ENCODE results near the gene LCN12. TPM values are rescaled to one million over a fixed set of nuclear protein-coding genes. Genes with fewer than 3 reads are reported as not detected.

LCN12 gene
- total RNA-seq, 1 experiment from 2014 or later: 0.55 TPM

DNA sequence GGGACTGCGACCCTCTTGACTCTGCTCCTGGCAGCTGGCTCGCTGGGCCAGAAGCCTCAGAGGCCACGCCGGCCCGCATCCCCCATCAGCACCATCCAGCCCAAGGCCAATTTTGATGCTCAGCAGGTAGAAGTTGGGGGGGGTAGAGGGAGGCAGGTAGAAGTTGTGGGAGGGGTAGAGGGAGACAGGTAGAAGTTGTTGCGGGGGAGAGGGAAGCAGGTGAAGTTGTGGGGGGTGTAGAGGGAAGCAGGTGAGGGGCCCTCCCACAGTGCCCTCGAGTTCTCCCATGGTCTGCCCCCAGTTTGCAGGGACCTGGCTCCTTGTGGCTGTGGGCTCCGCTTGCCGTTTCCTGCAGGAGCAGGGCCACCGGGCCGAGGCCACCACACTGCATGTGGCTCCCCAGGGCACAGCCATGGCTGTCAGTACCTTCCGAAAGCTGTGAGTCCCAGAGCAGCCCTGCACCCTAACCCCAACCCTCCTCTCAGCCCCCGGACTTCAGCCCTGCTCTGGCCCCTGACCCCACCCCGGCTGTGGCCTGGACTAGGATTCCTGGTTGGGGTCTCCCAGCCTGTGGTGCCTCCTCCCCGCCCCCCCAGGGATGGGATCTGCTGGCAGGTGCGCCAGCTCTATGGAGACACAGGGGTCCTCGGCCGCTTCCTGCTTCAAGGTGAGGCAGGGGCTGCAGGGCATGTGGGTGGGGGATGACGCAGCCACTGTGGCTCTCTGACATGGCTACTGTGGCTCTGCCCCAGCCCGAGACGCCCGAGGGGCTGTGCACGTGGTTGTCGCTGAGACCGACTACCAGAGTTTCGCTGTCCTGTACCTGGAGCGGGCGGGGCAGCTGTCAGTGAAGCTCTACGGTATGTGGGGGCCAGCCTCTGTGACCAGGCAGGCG, 6.5 kb upstream of the LCN12 start:
- TF ChIP-seq, protein P1, sequence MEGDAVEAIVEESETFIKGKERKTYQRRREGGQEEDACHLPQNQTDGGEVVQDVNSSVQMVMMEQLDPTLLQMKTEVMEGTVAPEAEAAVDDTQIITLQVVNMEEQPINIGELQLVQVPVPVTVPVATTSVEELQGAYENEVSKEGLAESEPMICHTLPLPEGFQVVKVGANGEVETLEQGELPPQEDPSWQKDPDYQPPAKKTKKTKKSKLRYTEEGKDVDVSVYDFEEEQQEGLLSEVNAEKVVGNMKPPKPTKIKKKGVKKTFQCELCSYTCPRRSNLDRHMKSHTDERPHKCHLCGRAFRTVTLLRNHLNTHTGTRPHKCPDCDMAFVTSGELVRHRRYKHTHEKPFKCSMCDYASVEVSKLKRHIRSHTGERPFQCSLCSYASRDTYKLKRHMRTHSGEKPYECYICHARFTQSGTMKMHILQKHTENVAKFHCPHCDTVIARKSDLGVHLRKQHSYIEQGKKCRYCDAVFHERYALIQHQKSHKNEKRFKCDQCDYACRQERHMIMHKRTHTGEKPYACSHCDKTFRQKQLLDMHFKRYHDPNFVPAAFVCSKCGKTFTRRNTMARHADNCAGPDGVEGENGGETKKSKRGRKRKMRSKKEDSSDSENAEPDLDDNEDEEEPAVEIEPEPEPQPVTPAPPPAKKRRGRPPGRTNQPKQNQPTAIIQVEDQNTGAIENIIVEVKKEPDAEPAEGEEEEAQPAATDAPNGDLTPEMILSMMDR (conservative IDR thresholded peaks at IDR 0.05; ENCODE audit: low read depth, low read length): no peak
- TF ChIP-seq EZH2phosphoT487 (IDR thresholded peaks at IDR 0.05; ENCODE audit: borderline replicate concordance, low read length): no peak
- TF ChIP-seq EZH2 (IDR thresholded peaks at IDR 0.05; ENCODE audit: low read length, unreplicated experiment): no peak
- BruUV-seq (replicated peaks): no TSS peak
- no peak overlapping the region for H3K4me3 ChIP-seq (ENCODE audit: low read length)
- H3F3A ChIP-seq (ENCODE audit: low read length, unreplicated experiment): no peaks in the 10 kb centered on the region
- H4K20me1 ChIP-seq (ENCODE audit: low read length): no peaks in the 10 kb centered on the region
- intact Hi-C loops (cut with micrococcal nuclease): loop anchor here (2.0 kb wide), 1 partner anchor 59 kb away; the partner anchor contains the start of gene TRAF2
- H3K9ac ChIP-seq (ENCODE audit: low read length): no peak overlapping the region
- DNase-seq (no peak), ATAC-seq (no peak)
- POLR2A ChIA-PET (ENCODE audit: unreplicated experiment): no interaction called here
- no peaks in the 10 kb centered on the region for H3K9me3 ChIP-seq (ENCODE audit: low read length)
- no peaks in the 10 kb centered on the region; the same call in 1 of the 2 replicates for H3K36me3 ChIP-seq (ENCODE audit: low read depth, low read length)
- CTCF ChIA-PET: no interaction called here
- no peak overlapping the region for H3K27ac ChIP-seq (ENCODE audit: low read length)
- no peak overlapping the region for H3K4me2 ChIP-seq (ENCODE audit: low read length)
- H3K27me3 ChIP-seq (ENCODE audit: low read length): no peaks in the 10 kb centered on the region
- H2AFZ ChIP-seq (ENCODE audit: low read length): no peak overlapping the region
- peaks cover 26% of the 10 kb centered on the region for H3K79me2 ChIP-seq (ENCODE audit: low read length)
- no peaks in the 10 kb centered on the region for H3K9me2 ChIP-seq (replicated peaks; ENCODE audit: low read length)
- H3K4me1 ChIP-seq (ENCODE audit: insufficient read depth, low read length): peaks cover 15% of the 10 kb centered on the region

DNA sequence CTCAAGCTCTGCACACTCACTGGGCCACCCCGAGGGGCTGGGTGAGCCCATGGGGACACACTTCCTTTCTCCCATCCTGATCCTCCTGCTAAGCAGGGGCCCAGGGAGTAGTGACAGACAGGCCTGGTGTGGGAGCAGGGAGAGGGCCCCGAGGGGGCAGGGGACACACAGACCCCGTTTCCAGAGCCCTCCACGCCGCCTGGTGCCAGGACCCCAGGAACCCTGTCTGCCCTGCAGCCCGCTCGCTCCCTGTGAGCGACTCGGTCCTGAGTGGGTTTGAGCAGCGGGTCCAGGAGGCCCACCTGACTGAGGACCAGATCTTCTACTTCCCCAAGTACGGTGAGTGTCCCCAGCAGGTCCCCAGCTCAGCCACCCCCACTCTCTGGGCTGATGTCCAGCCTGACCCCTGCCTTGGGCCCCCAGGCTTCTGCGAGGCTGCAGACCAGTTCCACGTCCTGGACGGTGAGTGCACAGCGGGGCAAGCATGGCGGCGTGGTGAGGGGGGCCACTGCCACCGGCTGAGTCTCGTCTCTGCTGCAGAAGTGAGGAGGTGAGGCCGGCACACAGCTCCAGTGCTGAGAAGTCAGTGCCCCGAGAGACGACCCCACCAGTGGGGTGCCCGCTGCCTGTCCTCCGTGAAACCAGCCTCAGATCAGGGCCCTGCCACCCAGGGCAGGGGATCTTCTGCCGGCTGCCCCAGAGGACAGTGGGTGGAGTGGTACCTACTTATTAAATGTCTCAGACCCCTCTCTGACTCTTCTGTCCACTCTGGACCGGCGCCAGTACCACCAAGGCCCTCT, 5.6 kb upstream of the LCN12 start:
- TF ChIP-seq, protein P1 (conservative IDR thresholded peaks at IDR 0.05; ENCODE audit: low read depth, low read length): no peak
- TF ChIP-seq EZH2phosphoT487 (IDR thresholded peaks at IDR 0.05; ENCODE audit: borderline replicate concordance, low read length) (no peak), EZH2 (IDR thresholded peaks at IDR 0.05; ENCODE audit: low read length, unreplicated experiment) (no peak)
- H3K4me2 ChIP-seq (ENCODE audit: low read length): no peak overlapping the region
- H3K4me3 ChIP-seq (ENCODE audit: low read length): no peak overlapping the region
- DNase-seq (no peak), ATAC-seq (no peak)
- no TSS peak for BruUV-seq (replicated peaks)
- no peak overlapping the region for H2AFZ ChIP-seq (ENCODE audit: low read length)
- H3K79me2 ChIP-seq (ENCODE audit: low read length): peaks cover 26% of the 10 kb centered on the region
- H3F3A ChIP-seq (ENCODE audit: low read length, unreplicated experiment): no peaks in the 10 kb centered on the region
- no peak overlapping the region for H3K9ac ChIP-seq (ENCODE audit: low read length)
- peaks cover 16% of the 10 kb centered on the region for H3K4me1 ChIP-seq (ENCODE audit: insufficient read depth, low read length)
- no peaks in the 10 kb centered on the region for H4K20me1 ChIP-seq (ENCODE audit: low read length)
- H3K9me3 ChIP-seq (ENCODE audit: low read length): no peaks in the 10 kb centered on the region
- no peaks in the 10 kb centered on the region for H3K27me3 ChIP-seq (ENCODE audit: low read length)
- H3K27ac ChIP-seq (ENCODE audit: low read length): no peak overlapping the region
- intact Hi-C loops (cut with micrococcal nuclease): no loop called here
- POLR2A ChIA-PET (ENCODE audit: unreplicated experiment): no interaction called here
- CTCF ChIA-PET: no interaction called here
- no peaks in the 10 kb centered on the region for H3K9me2 ChIP-seq (replicated peaks; ENCODE audit: low read length)
- no peaks in the 10 kb centered on the region; the same call in 1 of the 2 replicates for H3K36me3 ChIP-seq (ENCODE audit: low read depth, low read length)

Data from PC-3 (cell line).